A549 (cell line): ENCODE measurements around the gene TENM3.

Source experiments
- BHLHE40 ChIP-seq: IDR thresholded peaks from 2 replicates; pipeline ENCODE4 v1.6.1; 2012; ENCODE audit warnings: low read depth, low read length, inconsistent platforms
- CHD2 ChIP-seq: fragments of 150-350 bp; IDR thresholded peaks from 2 replicates; pipeline ENCODE4 v1.6.1; 2014; ENCODE audit warnings: low read length; ENCODE audit not compliant: partially characterized antibody
- CTCF ChIP-seq: fragments of >200 bp; sonication (Bioruptor Twin); formaldehyde crosslinking; IDR thresholded peaks from 3 replicates; pipeline ENCODE4 v1.5.1; 2016
- EP300 ChIP-seq, 2 experiments: fragments of >200 bp; sonication (Bioruptor Twin); formaldehyde crosslinking; IDR thresholded peaks; 2 replicates in 1 of 2; 3 replicates in 1 of 2; pipeline ENCODE4 v1.6.1; 2016 to 2017
- FOSL2 ChIP-seq, 2 experiments: fragments of 450-650 bp in 1 of 2; fragments of >200 bp in 1 of 2; sonication (Bioruptor Twin) in 1 of 2; formaldehyde crosslinking; IDR thresholded peaks; 2 replicates each; pipeline versions ENCODE4 v1.5.0 to v1.6.1; 2016 to 2020; ENCODE audit warnings: mild to moderate bottlenecking in 1 of 2, moderate library complexity in 1 of 2
- MAX ChIP-seq: IDR thresholded peaks from 2 replicates; pipeline ENCODE4 v1.6.1; 2012
- NR3C1 ChIP-seq: fragments of >200 bp; sonication (Bioruptor Twin); formaldehyde crosslinking; IDR thresholded peaks from 3 replicates; pipeline ENCODE4 v1.6.1; 2017
- POLR2A ChIP-seq: IDR thresholded peaks from 2 replicates; pipeline ENCODE4 v1.6.1; 2012; ENCODE audit warnings: mild to moderate bottlenecking, low read length
- REST ChIP-seq: fragments of 200-600 bp; sonication (generic); IDR thresholded peaks from 2 replicates; pipeline ENCODE4 v1.6.1; 2016; ENCODE audit warnings: antibody characterized with exemption, mild to moderate bottlenecking, moderate library complexity

GRCh38 chr4:182276210-182277109, 33.3 kb downstream of the TENM3 start:
- TF ChIP-seq CTCF, result no peak
- TF ChIP-seq NR3C1, result no peak
- TF ChIP-seq POLR2A, result no peak
- TF ChIP-seq BHLHE40, result no peak
- TF ChIP-seq REST, result no peak
- TF ChIP-seq FOSL2 (IDR thresholded peaks at IDR 0.05), result no peak
- TF ChIP-seq FOSL2 (CRISPR knock-in tag; IDR thresholded peaks at IDR 0.05), result no peak
- no peak for TF ChIP-seq EP300 (IDR thresholded peaks at IDR 0.05)
- TF ChIP-seq CHD2, result no peak
- TF ChIP-seq MAX, result no peak
